GM12874 (cell line): ENCODE data around the gene SH3D21.

Experiments used
- TF ChIP-seq, protein P1 (sequence below): IDR thresholded peaks from 2 replicates; pipeline ENCODE4 v1.5.1; 2011; ENCODE audit warnings: low read depth, mild to moderate bottlenecking, control low read depth, low read length, moderate library complexity; ENCODE audit not compliant: insufficient read depth

SH3D21 gene

DNA sequence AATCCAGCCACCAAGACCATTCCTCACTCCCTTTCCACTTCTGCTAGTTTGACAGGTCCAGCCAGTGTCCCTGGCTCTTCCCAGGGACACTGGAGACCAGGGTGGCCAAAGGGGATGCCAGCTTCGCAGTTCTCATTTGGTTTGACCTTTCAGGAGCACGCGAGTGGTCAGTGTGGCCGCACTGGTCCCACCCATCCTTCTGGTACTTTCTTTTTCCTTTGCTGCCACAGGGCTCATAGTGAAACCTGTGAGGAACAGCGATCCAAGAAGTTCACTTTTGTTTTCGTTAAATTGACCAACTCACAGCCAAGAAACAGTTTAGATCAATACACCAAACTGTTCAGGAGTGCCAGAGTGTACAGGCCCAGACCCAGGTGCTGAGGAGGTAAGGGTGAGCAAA lies 31.7 kb downstream of the SH3D21 start:
- TF ChIP-seq, protein P1, sequence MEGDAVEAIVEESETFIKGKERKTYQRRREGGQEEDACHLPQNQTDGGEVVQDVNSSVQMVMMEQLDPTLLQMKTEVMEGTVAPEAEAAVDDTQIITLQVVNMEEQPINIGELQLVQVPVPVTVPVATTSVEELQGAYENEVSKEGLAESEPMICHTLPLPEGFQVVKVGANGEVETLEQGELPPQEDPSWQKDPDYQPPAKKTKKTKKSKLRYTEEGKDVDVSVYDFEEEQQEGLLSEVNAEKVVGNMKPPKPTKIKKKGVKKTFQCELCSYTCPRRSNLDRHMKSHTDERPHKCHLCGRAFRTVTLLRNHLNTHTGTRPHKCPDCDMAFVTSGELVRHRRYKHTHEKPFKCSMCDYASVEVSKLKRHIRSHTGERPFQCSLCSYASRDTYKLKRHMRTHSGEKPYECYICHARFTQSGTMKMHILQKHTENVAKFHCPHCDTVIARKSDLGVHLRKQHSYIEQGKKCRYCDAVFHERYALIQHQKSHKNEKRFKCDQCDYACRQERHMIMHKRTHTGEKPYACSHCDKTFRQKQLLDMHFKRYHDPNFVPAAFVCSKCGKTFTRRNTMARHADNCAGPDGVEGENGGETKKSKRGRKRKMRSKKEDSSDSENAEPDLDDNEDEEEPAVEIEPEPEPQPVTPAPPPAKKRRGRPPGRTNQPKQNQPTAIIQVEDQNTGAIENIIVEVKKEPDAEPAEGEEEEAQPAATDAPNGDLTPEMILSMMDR, result no peak

DNA sequence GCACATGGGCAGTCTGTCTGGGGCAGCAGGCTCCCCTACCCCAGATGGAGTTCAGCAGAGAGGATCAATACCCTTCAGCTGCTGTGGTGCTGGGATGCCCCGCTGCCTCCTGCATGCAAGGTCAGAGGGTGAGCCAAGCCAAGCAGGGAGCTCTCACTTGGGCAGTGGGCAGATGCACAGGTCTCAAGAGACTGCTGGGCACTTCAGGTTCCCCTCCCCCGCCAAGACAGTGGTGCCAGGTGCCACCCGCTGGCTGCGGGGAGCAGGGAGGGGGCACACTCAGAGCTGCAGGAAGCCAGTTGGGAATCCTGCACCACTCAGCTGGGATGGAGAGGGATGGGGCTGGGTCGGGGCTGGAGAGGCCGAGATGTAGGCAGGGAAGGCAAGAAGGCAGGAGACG lies 33.0 kb downstream of the SH3D21 start:
- TF ChIP-seq, protein P1, result no peak

DNA sequence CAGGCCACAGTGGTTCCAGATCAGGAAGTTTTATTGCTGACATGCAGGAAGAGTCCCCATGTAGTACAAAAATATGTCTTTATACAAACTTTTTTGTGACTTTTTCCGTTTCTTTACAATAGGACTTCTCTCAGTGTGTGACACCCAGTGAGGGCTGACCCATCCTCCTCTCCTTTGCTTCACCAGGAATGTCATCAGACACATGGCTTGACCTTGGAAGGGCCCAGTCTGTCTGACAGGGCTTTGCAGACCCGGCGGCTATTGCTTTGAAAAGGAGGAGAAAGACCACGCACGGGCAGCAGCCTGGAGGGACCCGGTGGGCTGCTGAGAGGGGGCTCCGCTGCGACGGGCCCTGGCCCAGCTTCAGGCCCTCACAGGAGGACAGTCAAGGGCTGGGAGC lies 33.4 kb downstream of the SH3D21 start:
- TF ChIP-seq, protein P1, result no peak

DNA sequence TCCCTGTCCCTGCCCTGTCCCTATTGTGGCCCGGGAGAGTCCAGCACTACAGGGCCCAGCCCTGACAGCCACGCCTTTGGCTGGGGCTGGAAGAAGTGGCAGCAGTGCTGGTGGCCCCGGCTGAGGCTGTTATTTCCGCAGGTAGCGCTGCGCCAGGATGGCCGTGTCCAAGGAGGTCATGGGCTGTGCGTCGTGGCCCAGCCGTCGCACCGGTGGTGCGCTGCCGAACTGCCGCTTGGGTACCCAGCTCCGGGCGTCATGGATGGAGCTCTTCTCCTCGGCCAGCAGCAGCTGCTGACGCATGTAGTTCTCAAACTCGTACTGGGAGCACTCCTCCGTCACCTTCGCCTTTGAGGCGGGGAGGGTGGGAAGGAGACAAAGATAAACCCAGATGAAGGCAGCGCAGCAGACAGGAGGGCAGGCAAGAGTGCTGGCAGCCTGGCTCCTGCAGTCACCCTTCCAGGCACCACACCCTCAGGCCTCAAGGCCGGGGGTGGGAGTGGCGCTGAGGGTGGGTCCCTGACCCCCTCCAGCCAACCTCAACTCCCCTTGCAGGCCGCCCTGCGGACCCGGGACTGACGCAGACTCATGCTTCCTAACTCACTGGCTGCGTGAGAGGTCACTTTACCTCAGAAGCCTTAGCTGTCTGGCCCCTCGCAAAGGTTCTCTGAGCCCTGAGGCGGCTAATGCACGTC lies 35.6 kb downstream of the SH3D21 start:
- TF ChIP-seq, protein P1, result no peak

DNA sequence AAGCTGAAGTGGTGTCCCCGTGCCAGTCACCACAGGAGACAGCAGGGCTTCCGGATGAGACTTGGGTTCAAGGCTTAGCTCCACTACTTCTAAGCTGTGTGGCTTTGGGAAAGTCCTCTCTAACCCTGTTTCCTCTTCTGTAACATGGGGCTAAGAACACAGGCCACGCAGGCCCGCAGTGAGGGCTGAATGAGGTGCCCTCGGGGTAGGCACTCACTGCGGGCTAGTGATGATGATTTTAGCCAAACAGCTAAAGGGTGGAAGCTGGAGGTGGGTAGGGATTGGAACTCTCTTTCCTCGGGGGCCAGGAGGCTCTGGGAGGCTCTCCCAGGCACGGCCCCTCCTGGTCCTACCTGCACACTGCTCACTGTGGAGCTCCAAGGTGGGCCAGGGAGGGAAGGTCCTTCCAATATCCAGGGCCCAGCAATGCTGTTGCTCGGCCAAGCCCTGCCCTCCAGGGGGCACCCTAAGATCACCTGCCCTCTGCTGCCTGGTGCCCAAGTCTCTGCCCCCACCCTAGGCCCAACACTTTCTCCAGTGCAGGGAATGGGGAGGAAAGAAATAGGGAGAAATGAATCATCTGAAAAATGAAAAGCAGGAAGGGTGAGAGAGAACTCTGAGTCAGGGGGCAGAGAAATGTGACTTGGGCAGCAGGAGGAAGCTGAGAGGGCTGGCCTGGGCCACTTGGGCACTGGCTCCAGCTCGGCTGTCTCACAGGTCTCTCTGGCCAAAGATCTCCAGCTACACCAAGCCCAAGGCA lies 36.4 kb downstream of the SH3D21 start:
- TF ChIP-seq, protein P1, result peak; percentile 82

DNA sequence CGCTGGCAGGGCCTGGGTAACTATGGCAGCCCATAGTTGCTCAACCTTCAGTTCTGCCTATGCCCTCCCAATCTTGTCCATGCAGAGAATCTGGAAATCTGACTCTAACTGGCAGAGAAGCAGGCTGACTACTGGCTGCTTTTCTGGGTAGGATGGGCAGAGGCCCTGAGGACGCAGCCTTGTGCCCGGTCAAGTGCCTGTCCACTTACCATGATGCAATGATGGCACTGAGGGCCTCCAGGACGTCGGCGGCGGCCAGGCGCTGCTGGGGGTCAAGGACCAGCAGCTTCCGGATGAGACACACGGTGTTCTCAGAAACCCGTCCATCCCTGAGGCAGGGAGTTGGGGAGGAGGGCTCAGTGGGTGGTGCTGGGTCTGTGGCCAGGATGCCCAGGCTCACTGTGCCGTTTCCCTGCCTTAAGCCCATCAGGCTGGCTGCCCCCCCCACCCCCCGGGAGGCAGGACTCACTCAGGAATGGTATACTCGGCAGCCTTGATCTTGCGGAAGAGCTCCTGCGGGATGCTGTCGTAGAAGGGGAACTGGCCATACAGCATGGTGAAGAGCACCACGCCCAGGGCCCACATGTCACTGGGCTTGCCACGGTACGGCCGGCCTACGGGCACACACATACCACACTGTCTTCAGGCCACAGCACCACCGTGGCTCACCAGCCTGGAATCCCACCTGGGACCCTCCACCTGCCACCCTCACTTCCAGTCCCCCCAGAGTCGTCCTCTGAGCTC lies 37.7 kb downstream of the SH3D21 start:
- TF ChIP-seq, protein P1, result no peak

DNA sequence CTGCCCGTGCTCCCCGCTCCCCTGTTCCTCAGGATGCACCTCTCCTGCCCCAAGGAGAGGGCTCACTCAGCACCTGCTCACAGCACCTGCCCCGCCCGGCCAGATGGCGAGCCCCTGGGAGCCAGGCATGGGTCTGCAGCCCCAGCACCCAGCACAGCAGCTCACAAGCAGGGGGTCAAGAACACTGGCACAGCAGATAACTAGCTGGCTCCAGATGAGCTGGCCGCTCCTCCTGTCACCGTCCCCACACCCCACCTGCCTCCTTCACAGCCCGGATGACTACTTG lies 38.2 kb downstream of the SH3D21 start:
- TF ChIP-seq, protein P1, result no peak
